ENCODE measurements around the gene TRIM66.
A peak's percentile ranks its signal among the peaks of the same experiment; 100 is the strongest.

The TRIM66 gene

DNA sequence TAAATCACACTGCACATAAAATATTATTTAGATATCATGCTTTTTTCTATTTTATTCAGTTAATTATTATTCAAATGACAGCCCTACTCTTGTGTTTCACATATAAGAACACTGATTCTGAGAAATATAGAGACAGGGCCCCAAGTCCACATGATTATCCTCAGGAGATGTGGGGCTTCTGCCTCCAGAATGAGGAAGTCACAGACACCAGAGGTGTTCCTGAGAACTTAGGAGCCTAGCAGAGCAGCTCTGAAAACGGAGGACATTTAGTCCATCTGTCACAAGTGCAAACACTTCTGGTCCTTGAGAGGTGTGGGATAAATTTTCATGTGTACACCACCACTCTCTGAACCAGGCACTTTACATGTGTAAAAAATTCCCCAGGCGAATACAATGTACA, 26.2 kb downstream of the TRIM66 start:
- TF ChIP-seq, protein P1, sequence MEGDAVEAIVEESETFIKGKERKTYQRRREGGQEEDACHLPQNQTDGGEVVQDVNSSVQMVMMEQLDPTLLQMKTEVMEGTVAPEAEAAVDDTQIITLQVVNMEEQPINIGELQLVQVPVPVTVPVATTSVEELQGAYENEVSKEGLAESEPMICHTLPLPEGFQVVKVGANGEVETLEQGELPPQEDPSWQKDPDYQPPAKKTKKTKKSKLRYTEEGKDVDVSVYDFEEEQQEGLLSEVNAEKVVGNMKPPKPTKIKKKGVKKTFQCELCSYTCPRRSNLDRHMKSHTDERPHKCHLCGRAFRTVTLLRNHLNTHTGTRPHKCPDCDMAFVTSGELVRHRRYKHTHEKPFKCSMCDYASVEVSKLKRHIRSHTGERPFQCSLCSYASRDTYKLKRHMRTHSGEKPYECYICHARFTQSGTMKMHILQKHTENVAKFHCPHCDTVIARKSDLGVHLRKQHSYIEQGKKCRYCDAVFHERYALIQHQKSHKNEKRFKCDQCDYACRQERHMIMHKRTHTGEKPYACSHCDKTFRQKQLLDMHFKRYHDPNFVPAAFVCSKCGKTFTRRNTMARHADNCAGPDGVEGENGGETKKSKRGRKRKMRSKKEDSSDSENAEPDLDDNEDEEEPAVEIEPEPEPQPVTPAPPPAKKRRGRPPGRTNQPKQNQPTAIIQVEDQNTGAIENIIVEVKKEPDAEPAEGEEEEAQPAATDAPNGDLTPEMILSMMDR (IDR thresholded peaks at IDR 0.05; ENCODE audit: low read depth, low read length) = no peak
- DNase-seq (ENCODE audit: extremely low read depth, low read depth) = no peak

DNA sequence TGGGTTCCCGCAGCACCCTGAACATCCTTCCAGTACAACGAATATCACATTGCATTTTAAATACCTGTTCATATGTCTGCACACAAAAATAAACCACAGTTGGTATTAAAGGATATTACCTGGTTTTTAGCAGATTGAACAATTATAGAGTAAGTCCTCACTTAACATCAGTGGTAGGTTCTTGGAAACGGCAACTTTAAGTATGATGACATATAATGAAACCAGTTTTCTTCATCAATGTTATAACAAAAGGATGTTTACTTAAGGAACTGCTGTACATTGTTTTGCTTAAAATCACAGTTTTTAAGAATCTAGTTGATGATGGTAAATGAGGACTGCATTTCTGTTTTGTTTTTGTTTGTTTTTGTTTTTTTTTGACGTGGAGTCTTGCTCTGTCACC, 28.0 kb downstream of the TRIM66 start:
- no peak for DNase-seq (ENCODE audit: extremely low read depth, low read depth)
- TF ChIP-seq, protein P1 (IDR thresholded peaks at IDR 0.05; ENCODE audit: low read depth, low read length) = no peak

DNA sequence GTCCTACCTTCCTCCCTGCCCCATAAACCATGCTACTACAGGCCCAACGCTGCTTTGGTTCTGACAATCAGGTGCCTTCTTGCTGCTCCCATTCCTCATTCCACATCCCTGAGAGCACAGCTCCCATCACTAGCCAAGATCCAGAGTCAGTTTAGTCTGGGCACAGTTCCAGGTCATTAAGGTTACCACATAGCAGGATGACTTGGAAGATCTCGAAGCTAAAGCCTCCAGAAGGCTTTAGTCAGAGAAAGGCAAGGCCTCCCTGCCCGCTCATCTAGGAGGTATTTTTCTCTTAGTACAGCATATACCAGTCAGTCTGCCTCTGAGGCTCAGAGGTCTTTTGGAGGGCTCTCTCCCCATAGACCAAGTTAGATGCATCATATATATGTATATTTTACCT, 30.3 kb downstream of the TRIM66 start:
- TF ChIP-seq, protein P1 (IDR thresholded peaks at IDR 0.05; ENCODE audit: low read depth, low read length) = no peak
- DNase-seq (ENCODE audit: extremely low read depth, low read depth) = peak; percentile 93

DNA sequence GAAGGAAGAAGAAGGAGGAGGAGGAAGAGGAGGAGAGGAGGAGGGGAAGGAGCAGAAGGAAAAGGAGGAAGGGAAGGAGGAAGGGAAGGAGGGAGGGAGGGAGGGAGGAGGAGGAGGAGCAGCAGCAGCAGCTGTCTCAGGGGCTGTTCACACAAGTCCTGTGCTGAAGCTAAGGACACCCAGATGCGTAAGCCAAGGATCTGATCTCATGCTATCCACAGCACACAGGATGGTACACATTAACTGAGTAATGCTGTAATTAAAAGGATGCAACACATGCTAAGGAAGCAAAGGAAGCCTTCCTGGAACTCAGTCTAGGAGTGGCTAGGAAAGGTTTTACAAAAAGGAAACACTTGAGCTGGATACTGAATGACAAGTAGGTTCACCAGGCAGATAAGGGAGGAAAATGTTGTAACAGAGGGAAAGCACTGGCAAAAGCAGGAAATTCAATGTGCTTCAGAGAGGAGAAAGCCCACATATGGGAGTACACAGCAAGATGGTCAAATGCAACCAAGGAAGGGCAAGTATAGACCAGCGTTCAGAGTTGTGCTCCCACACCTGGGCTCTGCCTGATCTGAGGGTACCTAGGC, 32.0 kb downstream of the TRIM66 start:
- no peak for DNase-seq (ENCODE audit: extremely low read depth, low read depth)
- TF ChIP-seq, protein P1 (IDR thresholded peaks at IDR 0.05; ENCODE audit: low read depth, low read length) = no peak

DNA sequence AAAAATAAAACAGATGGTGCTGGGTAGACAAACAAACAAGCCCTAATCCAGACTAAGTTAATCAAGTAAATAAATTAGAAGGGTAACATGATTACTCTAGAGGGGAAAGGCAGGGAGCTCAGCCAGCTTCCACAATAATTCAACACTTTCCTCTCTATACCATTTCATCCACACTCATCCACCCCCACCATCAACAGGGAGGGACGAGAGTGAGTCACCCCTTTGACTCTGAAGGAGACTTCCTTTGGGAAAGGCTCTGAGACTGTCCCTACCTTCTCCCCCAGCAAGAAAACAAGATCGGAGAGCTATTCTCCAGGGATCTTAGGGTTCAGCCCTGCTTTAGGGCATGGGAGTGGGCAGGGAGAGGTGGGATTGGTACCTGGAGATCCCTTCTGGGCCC, 33.1 kb downstream of the TRIM66 start:
- TF ChIP-seq, protein P1 (IDR thresholded peaks at IDR 0.05; ENCODE audit: low read depth, low read length) = no peak
- no peak for DNase-seq (ENCODE audit: extremely low read depth, low read depth)

DNA sequence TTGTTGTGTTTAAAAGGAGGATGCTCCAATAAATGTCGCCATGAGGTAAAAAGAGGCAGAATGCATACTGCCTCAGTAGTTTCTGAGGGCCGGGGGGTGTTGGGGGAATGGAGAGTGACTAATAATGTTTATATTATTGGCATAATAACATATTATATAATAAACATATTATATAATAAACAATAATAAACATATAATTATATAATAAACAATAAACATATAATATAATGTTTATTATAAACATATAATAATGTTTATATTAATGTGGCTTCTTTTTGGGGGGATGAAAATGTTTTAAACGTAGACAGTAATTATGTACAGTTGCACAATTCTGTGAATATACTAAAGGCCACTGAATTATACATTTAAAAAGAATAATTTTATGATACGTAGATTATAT, 35.6 kb downstream of the TRIM66 start:
- no peak for DNase-seq (ENCODE audit: extremely low read depth, low read depth)
- TF ChIP-seq, protein P1 (IDR thresholded peaks at IDR 0.05; ENCODE audit: low read depth, low read length) = no peak

DNA sequence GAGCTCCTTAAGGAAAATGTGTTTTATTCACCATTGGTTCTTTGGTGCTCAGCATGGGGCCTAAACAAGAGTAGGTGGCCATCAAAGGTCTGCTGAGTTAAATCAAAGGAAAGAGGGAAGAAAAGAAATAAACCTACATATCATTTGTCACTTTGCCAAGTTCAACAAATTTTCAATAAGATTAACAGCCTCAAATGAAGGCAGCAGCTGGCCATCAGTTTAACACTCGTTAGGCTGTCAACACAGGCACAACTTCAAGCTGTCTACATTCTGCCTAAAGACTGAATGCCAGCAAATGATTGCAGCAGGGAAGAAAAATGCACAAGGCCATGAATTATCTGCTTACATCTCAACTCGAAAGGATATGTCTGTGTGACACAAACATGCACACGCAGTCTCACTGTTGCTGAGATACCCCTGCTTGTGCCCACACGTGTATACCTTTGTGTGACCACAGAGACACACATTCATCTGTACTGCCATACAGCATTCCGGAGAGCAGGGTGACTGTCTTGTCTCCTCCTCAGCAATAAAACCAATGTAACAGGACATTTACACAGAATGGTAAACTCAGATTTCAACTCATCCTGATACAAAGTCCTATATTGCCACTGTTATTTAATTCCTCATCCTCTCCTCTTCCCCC, 40.1 kb downstream of the TRIM66 start:
- DNase-seq (ENCODE audit: extremely low read depth, low read depth) = no peak
- TF ChIP-seq, protein P1 (IDR thresholded peaks at IDR 0.05; ENCODE audit: low read depth, low read length) = no peak

Measured in AG09319 (cell line).